Measurements from ENCODE around the gene JOSD1. TPM values are rescaled to one million over a fixed set of nuclear protein-coding genes. Genes with fewer than 3 reads are reported as not detected.

JOSD1 gene
- total RNA-seq, 6 experiments from 2014 or later = 13.0 to 32.2 (median 21.7) TPM

GRCh38 chr22:38731703-38732161 is 31.0 kb upstream of the JOSD1 start:
- TF ChIP-seq POLR2A (IDR thresholded peaks at IDR 0.05) (no peak), CTCF (IDR thresholded peaks at IDR 0.05) (no peak)
- Histone ChIP-seq H3K4me3 (no peak overlapping the region), H3K27ac (peak overlapping the region in 2 of 3 donors; percentile 83 to 96), H3K36me3 (peaks cover 9 to 54% (median 27%) of the 10 kb centered on the region in 4 donors), H3K9me3 (no peaks in the 10 kb centered on the region), H3K27me3 (no peaks in the 10 kb centered on the region), H3K4me1 (peaks cover 0 to 56% (median 26%) of the 10 kb centered on the region in 4 donors)
- ATAC-seq (peak in 1 of 4 donors; percentile 0), DNase-seq (peak in 1 of 3 donors; percentile 49)
- no CpG with 5 or more reads among the region's 6 CpGs for WGBS (ENCODE audit: insufficient coverage, low coverage, low lambda C conversion rate, missing lambda C conversion rate)
- intact Hi-C loops (cut with DNase I) = no loop called here

- Histone ChIP-seq H3K4me1 (peaks cover 0 to 43% (median 19%) of the 10 kb centered on the region in 4 donors), H3K27ac (no peak overlapping the region), H3K36me3 (peaks cover 9 to 54% (median 25%) of the 10 kb centered on the region in 4 donors), H3K27me3 (no peaks in the 10 kb centered on the region), H3K4me3 (no peak overlapping the region), H3K9me3 (no peaks in the 10 kb centered on the region)
- intact Hi-C loops (cut with DNase I) = no loop called here
- WGBS (ENCODE audit: insufficient coverage, low coverage, low lambda C conversion rate, missing lambda C conversion rate) = 81% methylated on average over 4 of the region's 13 CpGs
- ATAC-seq = no peak
- no peak for TF ChIP-seq POLR2A (IDR thresholded peaks at IDR 0.05)
- no peak for TF ChIP-seq CTCF (IDR thresholded peaks at IDR 0.05)
- peak in 1 of 3 donors; percentile 49 for DNase-seq
Measured at GRCh38 chr22:38730411-38730871, 29.7 kb upstream of the JOSD1 start.

GRCh38 chr22:38729946-38730345 is 29.2 kb upstream of the JOSD1 start:
- intact Hi-C loops (cut with DNase I) = no loop called here
- no peak overlapping the region for H3K27ac ChIP-seq
- 100% methylated on average over 1 of the region's 6 CpGs for WGBS (ENCODE audit: insufficient coverage, low coverage, low lambda C conversion rate, missing lambda C conversion rate)
- peak in 1 of 3 donors; percentile 46 for DNase-seq
- H3K9me3 ChIP-seq = no peaks in the 10 kb centered on the region
- peaks cover 9 to 56% (median 23%) of the 10 kb centered on the region in 4 donors for H3K36me3 ChIP-seq
- H3K4me1 ChIP-seq = peaks cover 0 to 38% (median 17%) of the 10 kb centered on the region in 4 donors
- no peaks in the 10 kb centered on the region for H3K27me3 ChIP-seq
- no peak for ATAC-seq
- TF ChIP-seq CTCF (IDR thresholded peaks at IDR 0.05) (no peak), POLR2A (IDR thresholded peaks at IDR 0.05) (no peak)
- no peak overlapping the region for H3K4me3 ChIP-seq

GRCh38 chr22:38728871-38729796 is 28.4 kb upstream of the JOSD1 start:
- no peak for TF ChIP-seq POLR2A (IDR thresholded peaks at IDR 0.05)
- no peak for TF ChIP-seq CTCF (IDR thresholded peaks at IDR 0.05)
- ATAC-seq (no peak), DNase-seq (peak in 1 of 3 donors; percentile 30)
- Histone ChIP-seq H3K4me3 (no peak overlapping the region), H3K9me3 (no peaks in the 10 kb centered on the region), H3K4me1 (peaks cover 0 to 30% (median 13%) of the 10 kb centered on the region in 4 donors), H3K27me3 (no peaks in the 10 kb centered on the region), H3K27ac (no peak overlapping the region), H3K36me3 (peaks cover 9 to 65% (median 25%) of the 10 kb centered on the region in 4 donors)
- intact Hi-C loops (cut with DNase I) = no loop called here
- 88% methylated on average over 8 of the region's 18 CpGs for WGBS (ENCODE audit: insufficient coverage, low coverage, low lambda C conversion rate, missing lambda C conversion rate)
